COR-L47 (cell line): ENCODE measurements around the gene SPINT1.
"Not testable (repeated sequence)": the region's sequence is repeated elsewhere in the genome, so short reads cannot be mapped to it uniquely, and the experiment has no call there.

Source experiments
- DNase-seq: peaks from one replicate; lab custom pipeline; 2025; lab: John Stamatoyannopoulos, UW

Gene SPINT1

DNA sequence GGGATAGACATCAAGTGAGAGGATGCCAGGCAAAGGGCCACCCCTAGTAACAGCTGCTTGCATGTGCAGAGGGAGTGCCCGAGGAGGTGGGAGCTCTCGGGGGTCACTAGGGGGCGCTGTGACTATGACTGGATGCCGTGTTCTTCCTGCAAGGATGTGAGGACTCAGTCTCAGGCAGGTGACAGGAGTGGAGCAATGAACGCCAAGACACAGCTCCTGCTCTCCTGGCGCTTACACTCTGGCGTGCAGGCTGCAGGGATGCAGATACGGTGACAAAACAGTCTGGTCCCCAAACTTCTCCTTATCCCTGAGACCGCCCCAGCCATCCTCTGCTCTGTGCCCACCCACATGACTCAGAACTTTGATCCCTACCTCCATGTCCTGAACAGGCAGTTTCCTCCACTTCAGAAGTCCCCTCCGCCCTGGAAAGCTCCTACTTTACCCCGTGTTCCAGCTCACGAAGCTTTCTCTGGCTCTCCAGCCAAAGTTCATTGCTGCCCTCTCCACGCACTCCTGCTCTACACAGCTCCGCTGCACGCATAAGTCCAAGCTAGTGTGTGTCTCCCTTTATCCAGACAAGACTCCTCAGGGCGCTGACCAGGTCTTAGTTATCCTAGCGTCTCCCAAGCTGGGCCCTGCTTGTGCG, 15.5 kb downstream of the SPINT1 start:
- peak; percentile 68 for DNase-seq

DNA sequence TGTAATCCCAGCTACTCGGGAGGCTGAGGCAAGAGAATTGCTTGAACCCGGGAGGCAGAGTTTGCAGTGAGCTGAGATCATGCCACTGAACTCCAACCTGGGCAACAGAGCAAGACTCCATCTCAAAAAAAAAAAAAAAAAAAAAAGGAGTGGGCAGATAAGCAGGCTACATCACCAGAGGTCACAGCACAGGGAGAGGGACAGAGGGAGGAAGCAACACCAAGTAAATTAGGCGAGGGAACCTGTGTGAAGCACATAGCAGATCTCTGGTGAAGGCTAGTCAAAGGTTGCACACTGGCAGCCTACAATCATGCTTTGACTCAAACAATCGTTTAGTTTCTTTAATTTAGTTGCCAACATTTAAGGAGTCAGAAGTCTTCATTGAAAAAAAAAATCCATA, 17.3 kb downstream of the SPINT1 start:
- DNase-seq: not testable (repeated sequence)

DNA sequence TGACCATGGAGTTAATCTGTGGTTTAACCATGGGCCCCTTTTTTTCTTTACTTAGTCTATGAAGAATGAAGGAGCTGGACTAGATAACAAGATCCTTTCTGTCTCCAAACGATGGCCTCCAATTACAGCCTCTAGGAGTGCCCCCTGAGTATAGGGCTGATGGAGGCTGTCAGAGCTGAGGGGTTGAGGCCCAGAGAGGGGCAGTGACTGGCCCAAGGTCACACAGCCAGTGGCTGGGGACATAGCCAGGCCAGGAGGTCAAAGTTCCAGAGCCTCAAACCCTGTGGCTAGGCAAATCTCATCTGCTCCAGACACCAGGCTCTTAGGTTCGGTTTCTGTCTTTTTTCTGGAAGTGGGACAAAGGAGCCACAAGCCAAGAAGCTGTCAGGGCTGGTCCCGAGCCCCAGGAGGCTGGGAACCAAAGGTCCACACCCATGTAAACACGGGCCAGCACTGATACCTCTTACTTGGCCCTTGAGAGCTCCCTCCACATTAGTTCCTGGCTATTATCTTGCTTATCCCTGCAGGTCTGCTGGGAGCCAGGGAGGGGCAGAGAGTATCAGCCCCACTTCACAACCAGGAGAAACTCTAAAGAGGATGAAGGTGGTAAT, 19.9 kb downstream of the SPINT1 start:
- DNase-seq: no peak

DNA sequence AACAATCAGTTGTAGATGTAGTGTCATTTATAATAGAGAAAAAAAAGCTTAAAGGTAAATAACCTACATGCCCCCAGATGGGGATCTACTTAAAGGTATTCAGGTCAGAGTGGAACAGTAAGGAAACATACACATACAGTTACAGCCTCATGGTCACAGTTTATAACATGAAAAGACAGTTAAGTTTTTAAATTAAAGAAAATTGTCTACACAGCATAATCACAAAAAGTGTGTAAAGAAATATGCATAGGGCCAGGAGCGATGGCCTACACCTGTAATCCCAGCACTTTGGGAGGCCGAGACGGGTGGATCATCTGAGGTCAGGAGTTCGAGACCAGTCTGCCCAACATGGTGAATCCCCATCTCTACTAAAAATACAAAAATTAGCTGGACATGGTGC, 23.4 kb downstream of the SPINT1 start:
- no peak for DNase-seq

DNA sequence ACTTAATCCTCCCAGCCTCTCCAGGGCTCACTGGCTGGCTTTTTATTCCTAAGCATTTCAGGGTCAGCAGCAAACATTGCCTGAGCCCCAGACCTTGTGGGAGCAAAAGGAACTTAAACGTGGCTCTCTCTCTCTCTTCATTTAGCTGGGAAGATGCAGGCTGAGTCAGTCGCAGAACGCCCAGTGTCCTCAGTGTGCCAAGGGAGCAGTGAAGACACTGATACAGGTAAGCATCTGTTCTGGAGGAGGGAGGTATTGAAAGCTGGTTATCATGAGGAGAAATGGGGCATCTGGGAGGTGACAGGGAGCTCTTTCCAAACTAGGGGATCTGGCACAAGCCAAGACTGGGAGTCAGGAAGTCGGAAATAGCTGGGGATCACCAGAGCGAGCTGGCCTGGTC, 25.8 kb downstream of the SPINT1 start:
- no peak for DNase-seq

DNA sequence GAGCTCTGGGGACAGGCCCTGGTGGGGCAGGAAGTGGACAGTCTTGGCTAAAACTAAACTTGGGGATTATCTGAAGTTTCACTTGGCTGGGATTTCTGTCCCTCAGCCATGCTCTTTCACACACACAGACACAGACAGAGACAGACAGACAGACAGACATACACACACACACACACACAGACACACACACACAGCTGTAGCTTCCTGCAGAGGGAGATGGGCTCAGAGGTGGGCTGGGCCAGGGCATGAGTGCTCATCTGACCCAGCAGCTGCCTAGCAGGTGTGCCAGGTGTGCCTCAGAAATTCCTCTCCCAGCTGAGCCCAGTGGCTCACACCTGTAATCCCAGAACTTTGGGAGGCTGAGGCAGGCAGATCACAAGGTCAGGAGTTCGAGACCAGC, 26.9 kb downstream of the SPINT1 start:
- no peak for DNase-seq

DNA sequence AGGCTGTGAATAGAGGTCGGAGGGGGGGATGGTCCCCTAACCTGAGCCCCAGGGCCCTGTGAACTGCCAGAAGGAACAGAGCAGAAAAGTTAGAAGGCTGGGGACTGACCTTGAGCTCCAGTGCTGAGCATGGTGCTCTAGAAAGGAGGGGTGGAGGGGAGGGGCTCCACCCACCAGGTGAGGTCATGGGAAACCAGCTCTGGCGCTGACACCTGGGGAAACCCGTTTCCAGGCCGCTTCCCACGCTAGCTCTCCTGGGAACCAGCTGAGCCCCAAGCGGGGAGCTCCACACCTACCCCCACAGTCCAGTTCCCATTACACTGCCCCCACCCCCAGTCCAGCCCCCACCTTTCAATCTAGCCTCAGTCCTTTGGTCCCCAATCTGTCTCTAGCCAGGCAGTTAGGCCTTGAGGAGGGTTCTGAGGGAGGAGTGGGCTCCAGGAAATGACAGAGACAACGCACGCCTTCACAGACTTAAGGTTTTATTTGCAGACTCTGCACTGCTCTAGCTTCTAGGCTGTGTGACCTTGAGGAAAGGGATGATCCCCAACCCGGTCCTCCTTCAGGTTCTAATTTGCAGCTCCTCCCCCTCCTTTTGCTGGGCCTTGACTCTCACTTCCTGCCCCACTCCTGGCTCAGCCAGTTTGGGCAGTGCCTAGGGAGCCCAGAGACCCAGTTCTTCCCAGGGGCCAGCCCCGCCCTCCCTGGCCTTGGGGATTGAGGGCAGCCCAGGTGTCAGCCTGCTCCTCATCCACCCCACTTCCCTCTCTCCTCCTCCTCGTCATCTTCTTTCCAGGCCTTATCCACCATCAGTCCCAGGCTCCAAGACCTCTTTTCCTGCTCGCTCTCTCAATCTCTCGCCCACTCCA, 28.1 kb downstream of the SPINT1 start:
- no peak for DNase-seq

DNA sequence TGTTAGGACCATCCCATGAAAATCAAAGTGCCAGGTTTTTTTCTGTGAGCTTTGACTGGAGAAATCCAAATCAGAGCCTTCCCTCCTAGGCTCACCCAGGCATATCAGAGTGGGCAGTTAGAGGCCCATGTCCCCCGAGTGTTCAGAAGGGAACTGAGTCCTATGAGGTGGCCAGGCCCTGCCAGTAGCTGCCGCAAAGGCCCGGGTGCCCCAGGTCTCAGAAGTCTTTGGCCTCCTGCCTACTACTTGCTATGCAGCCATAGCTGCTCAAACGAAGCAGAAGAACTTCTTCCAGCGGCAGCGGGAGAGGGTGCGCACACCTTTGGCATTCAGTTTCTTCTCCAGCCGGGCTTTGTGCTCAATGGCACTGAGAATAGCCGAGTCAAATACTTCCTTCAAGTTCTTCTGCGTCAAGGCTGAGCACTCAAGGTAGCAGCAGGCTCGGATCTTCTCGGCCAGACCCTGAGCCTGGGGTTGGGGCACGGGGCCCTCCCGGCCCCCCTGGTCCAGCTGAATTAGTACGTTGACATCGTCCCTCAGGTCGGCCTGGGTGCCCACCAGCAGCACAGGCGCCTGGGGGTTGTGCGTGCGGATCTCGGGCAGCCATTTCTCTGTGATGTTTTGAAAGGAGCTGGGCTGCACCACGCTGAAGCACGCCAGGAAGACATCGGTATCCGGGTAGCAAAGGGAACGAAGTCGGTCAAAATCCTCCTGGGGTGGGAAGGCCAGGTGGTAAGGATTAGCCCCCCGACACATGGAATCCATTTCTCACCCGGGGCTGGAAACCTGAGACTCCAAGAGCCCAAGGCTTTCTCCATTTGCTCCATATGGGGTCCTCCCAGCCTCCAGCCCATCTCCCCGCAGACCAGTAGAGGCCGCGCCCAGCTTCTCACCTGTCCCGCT, 29.2 kb downstream of the SPINT1 start:
- no peak for DNase-seq

DNA sequence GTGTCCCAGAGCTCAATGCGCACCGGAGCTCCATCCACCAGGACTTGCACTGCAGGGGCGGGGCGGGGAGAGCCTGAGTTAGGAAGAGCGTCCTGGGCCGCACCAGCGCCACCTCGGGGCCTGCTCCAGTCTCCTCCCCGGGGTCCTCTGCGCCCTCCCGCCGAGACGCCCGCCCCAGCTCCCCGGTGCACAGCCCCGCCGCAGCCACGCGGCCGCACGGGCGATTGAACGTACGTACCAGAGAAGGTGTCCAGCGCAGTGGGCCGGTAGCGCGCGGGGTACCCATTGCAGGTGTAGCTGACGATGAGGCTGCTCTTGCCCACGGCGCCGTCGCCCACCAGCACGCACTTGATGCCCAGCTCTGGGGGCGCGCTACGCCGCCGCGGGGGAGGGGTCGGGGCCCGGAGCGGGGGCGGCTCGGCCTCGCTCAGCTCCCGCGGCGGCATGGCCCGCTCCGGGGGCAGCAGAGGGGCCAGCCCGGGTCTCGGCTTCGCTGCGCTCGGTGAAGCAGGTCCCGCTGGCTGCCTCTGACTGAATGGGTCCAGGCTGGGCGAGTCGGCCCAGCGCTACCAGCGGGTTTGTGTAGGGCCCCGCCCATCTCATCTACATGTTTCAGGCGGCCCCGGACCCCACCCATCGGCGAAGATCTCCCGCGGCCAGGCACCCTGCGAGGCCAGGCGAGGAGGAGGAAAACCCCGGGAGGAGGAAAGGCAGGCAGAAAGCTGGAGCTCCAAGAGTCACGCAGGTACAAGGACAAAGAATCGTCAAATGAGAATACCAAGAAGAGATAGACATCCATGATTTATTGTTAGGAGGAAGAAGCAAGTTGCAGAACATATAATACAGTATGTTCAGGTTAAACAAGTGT, 30.1 kb downstream of the SPINT1 start, which contains the start of gene RHOV:
Gene RHOV, minus strand, starts transcription at position 541 of the 868 bp plus-strand sequence. Its CDS starts 95 bp downstream, at position 446.
- peak; percentile 81 for DNase-seq

DNA sequence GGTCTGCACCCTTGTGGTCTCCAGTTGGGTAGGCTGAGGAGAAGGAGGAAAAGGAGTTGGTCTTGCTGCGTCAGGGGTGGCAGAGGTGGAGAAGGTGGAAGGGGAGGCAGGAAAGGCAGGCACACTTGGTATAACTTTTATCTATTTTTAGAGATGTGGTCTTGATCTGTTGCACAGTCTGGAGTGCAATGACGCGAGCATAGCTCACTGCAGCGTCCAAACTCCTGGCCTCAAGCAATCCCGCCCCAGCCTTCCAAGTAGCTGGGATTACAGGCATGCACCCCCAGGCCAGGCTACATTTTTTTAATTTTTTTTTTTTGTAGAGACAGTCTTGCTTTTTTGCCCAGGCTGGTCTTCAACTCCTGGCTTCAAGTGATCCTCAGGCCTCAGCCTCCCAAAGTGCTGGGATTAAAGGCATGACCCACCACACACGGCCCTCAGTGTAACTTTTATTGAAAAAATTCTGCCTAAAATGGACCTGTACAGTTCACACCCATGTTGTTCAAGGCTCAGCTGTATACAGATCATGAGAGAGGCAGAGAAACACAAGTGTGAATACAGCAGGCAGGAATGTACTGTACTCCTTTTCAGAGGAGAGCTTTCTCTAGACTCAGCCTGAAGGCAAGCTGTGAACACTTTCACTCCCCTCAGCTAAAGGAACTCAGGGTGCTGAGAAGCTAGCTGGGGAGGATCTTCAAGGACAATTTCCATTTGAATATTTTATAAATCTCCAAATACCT, 32.3 kb downstream of the SPINT1 start:
- DNase-seq: no peak

DNA sequence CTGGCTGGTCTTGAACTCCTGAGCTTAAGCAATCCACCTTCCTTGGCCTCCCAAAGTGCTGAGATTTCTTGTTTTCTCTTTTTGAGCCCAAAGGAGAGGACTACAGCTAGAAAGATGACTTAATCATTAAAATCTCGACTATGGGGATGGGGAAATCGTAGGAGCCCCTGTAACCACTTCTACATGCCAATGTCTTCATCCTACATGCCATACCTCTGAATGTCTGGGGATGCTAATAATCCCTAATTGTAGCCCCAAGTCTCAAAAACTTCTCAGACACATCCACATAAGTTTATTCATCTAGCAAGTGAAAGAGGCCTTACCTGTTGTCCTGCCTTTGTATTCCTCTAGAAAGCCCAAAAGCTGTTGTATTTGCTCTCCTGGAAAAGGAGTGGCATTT, 33.8 kb downstream of the SPINT1 start:
- no peak for DNase-seq

DNA sequence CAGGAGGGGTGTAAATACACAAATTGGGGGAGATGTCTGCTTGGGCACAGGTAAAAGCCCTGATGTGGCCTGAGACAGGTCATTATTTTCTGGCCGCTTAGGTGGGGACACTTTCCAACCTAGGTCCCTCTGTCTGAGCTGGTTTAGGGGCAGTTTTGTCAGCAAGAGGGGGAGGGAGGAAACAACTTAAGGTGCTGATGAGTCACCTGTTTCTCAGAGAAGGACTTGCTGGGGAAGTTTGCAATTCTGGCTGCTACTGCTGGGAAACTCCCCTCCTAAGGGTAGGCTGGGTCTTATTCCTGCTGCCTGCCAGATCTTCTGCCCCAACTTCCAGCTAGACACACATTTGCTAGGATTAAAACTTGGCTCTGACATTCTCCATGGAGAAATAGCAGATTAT, 34.9 kb downstream of the SPINT1 start:
- no peak for DNase-seq

DNA sequence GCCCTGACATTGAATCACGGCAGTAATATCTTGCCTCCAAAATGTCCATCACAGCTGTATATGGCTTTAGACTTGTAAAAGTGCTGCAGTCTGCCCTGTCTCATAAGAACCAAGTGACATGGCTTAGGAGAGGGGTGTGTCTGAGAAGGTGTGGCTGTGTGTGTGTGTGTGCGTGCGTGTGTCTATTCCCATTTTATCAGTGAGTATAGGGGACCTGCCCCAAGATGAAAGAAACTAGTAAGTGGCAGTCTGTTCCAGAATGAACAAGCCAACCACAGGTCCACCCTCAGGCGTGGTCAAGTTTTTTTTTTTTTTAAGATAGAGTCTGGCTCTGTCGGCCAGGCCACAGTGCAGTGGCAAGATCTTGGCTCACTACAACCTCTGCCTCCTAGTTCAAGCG, 35.8 kb downstream of the SPINT1 start:
- DNase-seq: no peak

DNA sequence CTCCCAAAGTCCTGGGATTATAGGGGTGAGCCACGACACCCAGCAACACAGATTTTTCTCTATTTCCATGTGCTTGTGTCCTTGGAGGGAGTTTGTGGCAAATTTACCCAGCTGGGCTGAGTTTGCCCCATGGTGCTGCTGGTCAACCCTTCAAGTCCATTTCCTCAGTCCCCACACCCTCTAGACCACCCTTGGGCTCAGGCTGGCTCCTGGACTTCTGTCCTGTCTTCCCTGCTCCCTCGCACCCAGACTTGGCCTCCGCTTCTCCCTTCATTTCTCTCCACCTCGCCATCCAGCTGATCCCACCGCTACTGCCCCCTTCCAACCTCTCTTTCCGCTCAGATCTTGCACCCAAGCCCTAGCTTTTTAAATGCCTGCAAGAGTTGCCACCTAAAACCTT, 37.5 kb downstream of the SPINT1 start:
- no peak for DNase-seq

DNA sequence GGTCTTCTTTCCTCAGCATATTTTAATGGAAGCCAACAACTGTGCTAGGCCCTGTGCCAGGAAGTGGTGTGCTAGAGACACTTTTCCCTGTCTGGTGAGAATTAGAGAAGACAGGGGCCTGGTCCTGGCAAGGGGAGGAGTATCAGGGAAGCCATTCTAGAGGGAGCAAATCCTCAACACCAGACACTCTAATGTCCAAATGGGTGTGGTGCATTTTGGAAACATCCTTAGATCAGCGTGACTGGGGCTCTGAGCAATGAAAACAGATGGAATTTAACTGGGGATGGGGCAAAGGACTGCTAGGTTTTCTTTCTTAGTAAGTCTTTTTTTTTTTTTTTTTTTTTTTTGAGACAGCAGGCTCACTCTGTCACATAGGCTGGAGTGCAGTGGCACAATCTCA, 42.7 kb downstream of the SPINT1 start:
- no peak for DNase-seq

DNA sequence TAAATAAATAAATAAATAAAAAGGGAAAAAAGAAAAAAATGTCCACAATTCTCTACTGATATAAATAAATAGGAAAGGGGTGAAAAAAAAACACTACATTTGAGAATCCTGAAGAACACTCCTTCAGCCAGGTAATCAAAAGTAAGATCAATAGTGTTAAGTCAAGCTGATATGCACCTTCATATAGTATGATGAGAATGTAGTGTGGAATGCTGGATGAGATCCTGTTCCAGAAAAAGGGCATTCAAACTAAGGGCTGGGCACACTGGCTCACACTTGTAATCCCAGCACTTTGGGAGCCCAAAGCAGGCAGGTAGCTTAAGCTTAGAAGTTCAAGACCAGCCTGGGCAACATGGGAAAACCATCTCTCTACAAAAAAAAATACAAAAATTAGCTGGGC, 45.3 kb downstream of the SPINT1 start:
- DNase-seq: no peak

DNA sequence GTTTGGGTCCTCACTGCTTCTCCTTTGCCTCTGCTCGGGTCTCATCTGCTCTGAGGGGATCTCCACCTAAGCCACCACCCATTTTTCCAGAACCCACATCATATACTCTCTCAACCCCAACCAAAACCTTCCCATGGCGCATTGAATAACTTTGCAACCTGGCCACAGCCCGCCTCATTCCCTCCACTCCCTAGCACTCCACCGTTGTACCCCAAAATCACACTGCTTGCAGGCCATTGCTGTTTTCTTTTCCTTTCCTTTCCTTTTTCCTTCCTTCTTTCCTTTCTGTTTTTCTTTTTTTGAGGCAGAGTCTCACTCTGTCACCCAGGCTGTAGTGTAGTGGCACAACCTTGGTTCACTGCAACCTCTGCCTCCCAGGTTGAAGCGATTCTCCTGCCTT, 47.3 kb downstream of the SPINT1 start:
- DNase-seq: no peak

DNA sequence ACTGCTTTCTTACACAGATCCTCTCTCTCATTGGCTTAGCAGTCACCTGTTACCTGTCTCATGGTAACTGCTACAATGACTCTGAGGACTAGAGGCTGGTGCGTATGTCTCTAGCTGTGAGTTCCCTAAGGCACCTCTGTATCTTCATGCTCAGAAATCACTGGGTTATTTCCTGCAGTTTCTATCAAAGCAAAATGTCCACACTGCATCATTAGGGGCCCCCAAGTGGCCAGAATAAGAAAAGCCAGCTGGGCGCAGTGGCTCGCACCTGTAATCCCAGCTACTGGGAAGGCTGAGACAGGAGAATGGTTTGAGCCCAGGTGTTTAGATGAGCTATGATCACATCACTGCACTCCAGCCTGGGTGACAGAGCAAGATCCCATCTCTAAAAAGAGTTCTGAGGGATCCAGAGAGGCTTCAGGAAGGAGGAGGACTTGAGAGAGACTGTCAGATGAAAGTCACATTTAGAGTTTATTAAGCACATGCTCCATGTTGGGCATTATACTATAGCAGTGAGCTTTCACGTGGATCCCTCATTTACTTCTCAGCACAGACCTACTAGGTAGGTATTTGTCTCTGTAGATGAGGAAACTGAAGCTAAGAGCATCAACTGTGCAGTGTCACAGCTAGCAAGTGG, 48.1 kb downstream of the SPINT1 start:
- DNase-seq: peak; percentile 72

DNA sequence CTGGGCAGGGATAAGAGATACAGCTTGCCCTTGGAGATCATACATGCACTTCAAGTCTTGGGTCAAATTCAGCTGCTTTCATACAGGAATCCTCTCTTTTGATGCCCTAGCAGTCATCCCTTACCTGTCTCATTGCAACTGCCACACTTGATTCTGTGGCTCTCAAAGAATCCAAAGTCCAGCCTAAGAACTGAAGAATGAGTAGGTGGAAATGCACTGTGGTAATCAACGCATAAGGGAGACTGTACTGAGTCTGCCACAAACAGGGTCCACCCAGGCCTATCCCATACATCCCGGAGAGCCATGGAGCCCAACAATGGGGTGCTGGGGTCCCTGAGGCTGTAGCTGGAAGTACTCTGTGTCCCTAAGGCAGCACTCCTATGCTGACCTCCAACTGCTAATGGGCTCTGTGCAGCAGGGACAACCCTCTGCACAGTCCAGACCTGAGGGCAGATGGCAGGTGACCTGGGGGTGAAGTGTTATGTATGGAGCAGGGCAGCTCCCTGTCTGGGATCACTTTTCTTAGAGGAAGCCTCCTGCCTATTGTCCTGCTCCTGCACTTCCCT, 48.7 kb downstream of the SPINT1 start:
- no peak for DNase-seq
